ENCODE results near the gene FHIT.

Gene FHIT

DNA sequence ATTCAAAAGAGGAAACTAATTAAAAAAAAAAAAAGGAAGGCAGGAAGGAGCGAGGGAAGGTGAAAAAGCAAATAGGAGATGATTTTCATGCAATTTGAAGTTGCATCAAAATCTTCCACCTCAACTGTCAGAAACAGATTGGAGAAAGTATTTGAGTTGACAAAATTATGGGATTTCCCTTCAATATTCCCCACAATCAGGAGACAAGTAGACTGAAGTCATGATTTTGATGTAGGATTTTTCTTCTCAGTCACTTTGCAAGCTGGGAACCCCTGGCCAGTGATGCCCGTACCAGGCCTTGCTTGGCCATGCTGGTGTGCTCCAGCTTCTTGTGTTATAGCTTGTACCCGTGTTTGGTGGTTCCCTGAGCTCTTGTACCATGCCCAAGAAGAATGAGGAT lies 1347.0 kb downstream of the FHIT start:
- H3F3A ChIP-seq (ENCODE audit: insufficient read depth): no peaks in the 10 kb centered on the region
- H3K79me2 ChIP-seq (ENCODE audit: insufficient read depth, low read length): no peaks in the 10 kb centered on the region
- H4K20me1 ChIP-seq (ENCODE audit: low read depth, low read length): no peaks in the 10 kb centered on the region
- H3K9ac ChIP-seq (ENCODE audit: low read length): no peak overlapping the region
- H3K4me2 ChIP-seq (ENCODE audit: low read depth, low read length, poor library complexity, severe bottlenecking): no peak overlapping the region
- no peak overlapping the region for H3K4me3 ChIP-seq (ENCODE audit: insufficient read depth, low read length, poor library complexity, severe bottlenecking)
- H2AFZ ChIP-seq (ENCODE audit: low read depth, low read length, severe bottlenecking): no peak overlapping the region
- TF ChIP-seq EZH2phosphoT487 (conservative IDR thresholded peaks at IDR 0.05; ENCODE audit: low read length) (no peak), CTCF (IDR thresholded peaks at IDR 0.05; ENCODE audit: insufficient read depth, low read length, poor library complexity, severe bottlenecking) (no peak)
- no peaks in the 10 kb centered on the region for H3K9me3 ChIP-seq (ENCODE audit: insufficient read depth, low read length)
- H3K9me2 ChIP-seq (replicated peaks; ENCODE audit: insufficient read depth, low read length): no peaks in the 10 kb centered on the region
- H3K36me3 ChIP-seq (ENCODE audit: low read length): no peaks in the 10 kb centered on the region
- no peaks in the 10 kb centered on the region for H3K27me3 ChIP-seq (ENCODE audit: low read length)
- no peak overlapping the region for H3K27ac ChIP-seq (ENCODE audit: low read depth, low read length)

DNA sequence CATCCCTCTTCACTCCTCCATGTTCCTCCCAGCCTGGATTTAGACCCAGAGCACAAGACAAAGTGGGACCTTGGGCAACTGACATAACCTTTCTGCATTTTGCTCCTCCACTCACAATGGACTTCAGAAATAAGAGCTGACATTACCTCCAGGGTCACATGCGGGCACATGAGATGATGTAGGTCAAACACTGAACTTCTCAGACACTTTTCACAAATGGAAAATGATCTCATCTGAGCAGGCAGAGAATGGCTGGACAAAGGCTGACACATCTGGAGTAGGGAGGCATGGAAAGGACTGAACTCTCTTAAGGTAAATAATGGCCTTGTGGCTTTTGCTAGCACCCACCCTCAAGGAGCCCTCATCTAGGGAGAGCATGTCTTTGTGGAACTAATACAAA lies 1352.2 kb downstream of the FHIT start:
- Histone ChIP-seq H4K20me1 (ENCODE audit: low read depth, low read length) (no peaks in the 10 kb centered on the region), H3K4me3 (ENCODE audit: insufficient read depth, low read length, poor library complexity, severe bottlenecking) (no peak overlapping the region), H3K27me3 (ENCODE audit: low read length) (no peaks in the 10 kb centered on the region), H3K9me2 (replicated peaks; ENCODE audit: insufficient read depth, low read length) (no peaks in the 10 kb centered on the region), H3K79me2 (ENCODE audit: insufficient read depth, low read length) (no peaks in the 10 kb centered on the region), H2AFZ (ENCODE audit: low read depth, low read length, severe bottlenecking) (no peak overlapping the region), H3K27ac (ENCODE audit: low read depth, low read length) (no peak overlapping the region), H3F3A (ENCODE audit: insufficient read depth) (no peaks in the 10 kb centered on the region), H3K9ac (ENCODE audit: low read length) (no peak overlapping the region), H3K36me3 (ENCODE audit: low read length) (no peaks in the 10 kb centered on the region), H3K9me3 (ENCODE audit: insufficient read depth, low read length) (no peaks in the 10 kb centered on the region), H3K4me2 (ENCODE audit: low read depth, low read length, poor library complexity, severe bottlenecking) (no peak overlapping the region)
- no peak for TF ChIP-seq EZH2phosphoT487 (conservative IDR thresholded peaks at IDR 0.05; ENCODE audit: low read length)
- no peak for TF ChIP-seq CTCF (IDR thresholded peaks at IDR 0.05; ENCODE audit: insufficient read depth, low read length, poor library complexity, severe bottlenecking)

GRCh38 chr3:59895972-59896371 lies 1355.3 kb downstream of the FHIT start:
- Histone ChIP-seq H4K20me1 (ENCODE audit: low read depth, low read length) (no peaks in the 10 kb centered on the region), H3K36me3 (ENCODE audit: low read length) (no peaks in the 10 kb centered on the region), H3K79me2 (ENCODE audit: insufficient read depth, low read length) (no peaks in the 10 kb centered on the region), H3K27ac (ENCODE audit: low read depth, low read length) (no peak overlapping the region), H2AFZ (ENCODE audit: low read depth, low read length, severe bottlenecking) (no peak overlapping the region), H3K9ac (ENCODE audit: low read length) (no peak overlapping the region), H3K4me3 (ENCODE audit: insufficient read depth, low read length, poor library complexity, severe bottlenecking) (no peak overlapping the region), H3K9me2 (replicated peaks; ENCODE audit: insufficient read depth, low read length) (no peaks in the 10 kb centered on the region), H3K4me2 (ENCODE audit: low read depth, low read length, poor library complexity, severe bottlenecking) (no peak overlapping the region), H3K9me3 (ENCODE audit: insufficient read depth, low read length) (no peaks in the 10 kb centered on the region), H3F3A (ENCODE audit: insufficient read depth) (no peaks in the 10 kb centered on the region), H3K27me3 (ENCODE audit: low read length) (no peaks in the 10 kb centered on the region)
- TF ChIP-seq EZH2phosphoT487 (conservative IDR thresholded peaks at IDR 0.05; ENCODE audit: low read length) (no peak), CTCF (IDR thresholded peaks at IDR 0.05; ENCODE audit: insufficient read depth, low read length, poor library complexity, severe bottlenecking) (no peak)
